NT2/D1 (cell line): ENCODE measurements around the gene DOK5.

ENCODE experiments used
- SUZ12 ChIP-seq: IDR thresholded peaks from 2 replicates; pipeline ENCODE4 v1.6.1; 2011; ENCODE audit not compliant: insufficient read length, insufficient read depth; ENCODE audit errors: extremely low read depth
- YY1 ChIP-seq: IDR thresholded peaks from 2 replicates; pipeline ENCODE4 v1.6.1; 2011; ENCODE audit not compliant: insufficient read length, insufficient read depth
- ZNF274 ChIP-seq: IDR thresholded peaks from 2 replicates; pipeline ENCODE4 v1.6.1; 2011; ENCODE audit warnings: mild to moderate bottlenecking, low read depth, low read length

DNA sequence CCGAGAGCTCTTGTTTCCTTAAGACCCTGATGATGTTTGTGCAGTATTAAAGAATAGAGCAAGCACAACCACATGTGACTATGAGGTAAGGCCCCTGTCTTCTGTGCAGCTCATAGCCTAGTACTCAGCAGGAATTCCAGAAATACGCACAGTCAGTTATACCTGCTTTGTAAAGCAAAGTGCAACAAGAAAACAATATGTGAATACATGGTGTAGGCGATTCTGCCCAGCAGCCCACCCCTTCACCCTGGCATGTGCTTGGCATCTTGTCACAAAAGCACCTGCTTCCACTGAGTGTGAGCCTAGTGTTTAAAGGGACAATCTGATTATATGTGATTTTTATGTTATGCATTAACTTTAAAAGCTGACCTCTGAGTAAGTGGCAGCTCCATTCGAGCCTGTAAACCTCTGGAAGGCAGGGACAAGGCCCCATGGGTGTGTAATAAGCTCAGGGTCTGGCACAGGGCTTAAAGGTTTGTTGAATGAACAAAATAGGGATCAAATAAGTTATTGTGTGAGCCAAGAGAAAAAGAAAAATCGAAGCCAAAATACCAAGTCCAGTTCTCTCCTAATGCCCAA, 148.7 kb downstream of the DOK5 start:
- TF ChIP-seq SUZ12 (no peak), YY1 (no peak), ZNF274 (no peak)
